Left cardiac atrium (tissue), 4 donors: ENCODE results near the gene BNIP5. TPM values are rescaled to one million over a fixed set of nuclear protein-coding genes. Genes with fewer than 3 reads are reported as not detected.

ENCODE experiments used
- ATAC-seq, 2 donors: fragments of 200-7000 bp; cut with Tn5 transposase; one replicate each; pipeline ENCODE4 v1.9.1; 2020; ENCODE audit warnings: mild to moderate bottlenecking in 2 of 2, moderate library complexity in 2 of 2
- DNase-seq: peaks from one replicate; pipeline ENCODE4 v3.0.0-alpha.2; 2020
- intact Hi-C, 2 donors: fragments of 100-400 bp; cut with DNase I; formaldehyde crosslinking; loops; one replicate each; pipeline versions ENCODE4 v1.14.1 to v1.15.1; 2022 to 2023
- total RNA-seq, 2 donors: library from RNA; stranded (reverse); fragmentation: NEBNext Ultra II Directional; extraction: Animal tissue kit (Norgen Biotek cat#: 25700); gene quantifications; one replicate each; pipeline ENCODE4 v1.2.1, GENCODE V29; 2021
- donor health status: DM: no; HTN: yes; CAD: no.
- donor health status: DM: no; HTN: yes; CAD: no; lungs with severe emphysema.
- donor health status: DM: yes; HTN: yes; CAD: no.
- donor health status: Dilated cardiomyopathy.

The BNIP5 gene
- total RNA-seq, 2 donors from 2014 or later: not detected

- no peak for DNase-seq
- ATAC-seq: no peak
- intact Hi-C loops: no loop called here
Observed at GRCh38 chr6:36330366-36330765, 6.3 kb downstream of the BNIP5 start.

GRCh38 chr6:36329798-36330291, 6.8 kb downstream of the BNIP5 start:
- intact Hi-C loops: no loop called here
- DNase-seq: no peak
- no peak for ATAC-seq

GRCh38 chr6:36328600-36328999, 8.1 kb downstream of the BNIP5 start:
- DNase-seq (no peak), ATAC-seq (no peak)
- intact Hi-C loops: no loop called here

GRCh38 chr6:36327919-36328236, 8.8 kb downstream of the BNIP5 start:
- no peak for DNase-seq

GRCh38 chr6:36327226-36327918, 9.3 kb downstream of the BNIP5 start:
- DNase-seq (no peak), ATAC-seq (no peak)
- intact Hi-C loops: no loop called here

More at GRCh38 chr6:36327919-36328236, 8.8 kb downstream of the BNIP5 start:
- intact Hi-C loops: no loop called here
- ATAC-seq: no peak

GRCh38 chr6:36326356-36326995, 10.2 kb downstream of the BNIP5 start:
- intact Hi-C loops: no loop called here
- DNase-seq (no peak), ATAC-seq (peak in 1 of 2 donors; percentile 32)

- DNase-seq: no peak
- ATAC-seq: no peak
- intact Hi-C loops: no loop called here
Observed at GRCh38 chr6:36324715-36325114, 12.0 kb downstream of the BNIP5 start.

- no peak for DNase-seq
- ATAC-seq: no peak
- intact Hi-C loops: no loop called here
Observed at GRCh38 chr6:36324191-36324590, 12.5 kb downstream of the BNIP5 start.

GRCh38 chr6:36323062-36323461, 13.6 kb downstream of the BNIP5 start:
- DNase-seq (no peak), ATAC-seq (no peak)
- intact Hi-C loops: no loop called here

GRCh38 chr6:36322591-36322990, 14.1 kb downstream of the BNIP5 start:
- DNase-seq (no peak), ATAC-seq (no peak)
- intact Hi-C loops: no loop called here

- DNase-seq (no peak), ATAC-seq (no peak)
- intact Hi-C loops: no loop called here
Observed at GRCh38 chr6:36320475-36320874, 16.2 kb downstream of the BNIP5 start.

GRCh38 chr6:36319821-36320220, 16.9 kb downstream of the BNIP5 start:
- intact Hi-C loops: no loop called here
- no peak for DNase-seq
- no peak for ATAC-seq

GRCh38 chr6:36319436-36319762, 17.3 kb downstream of the BNIP5 start:
- ATAC-seq (no peak), DNase-seq (no peak)
- intact Hi-C loops: no loop called here

GRCh38 chr6:36318690-36319435, 17.8 kb downstream of the BNIP5 start:
- intact Hi-C loops: no loop called here
- ATAC-seq (peak in 1 of 2 donors; percentile 25), DNase-seq (no peak)

- DNase-seq: no peak
- intact Hi-C loops: no loop called here
- no peak for ATAC-seq
Observed at GRCh38 chr6:36317623-36318022, 19.1 kb downstream of the BNIP5 start.

GRCh38 chr6:36315921-36316320, 20.8 kb downstream of the BNIP5 start:
- ATAC-seq (no peak), DNase-seq (no peak)
- intact Hi-C loops: no loop called here

GRCh38 chr6:36314221-36315014, 22.3 kb downstream of the BNIP5 start:
- no peak for DNase-seq
- ATAC-seq: peak in 1 of 2 donors; percentile 95
- intact Hi-C loops: no loop called here

- DNase-seq (no peak), ATAC-seq (no peak)
- intact Hi-C loops: no loop called here
Observed at GRCh38 chr6:36313649-36313936, 23.1 kb downstream of the BNIP5 start.

GRCh38 chr6:36312854-36313648, 23.6 kb downstream of the BNIP5 start:
- ATAC-seq (peak in 1 of 2 donors; percentile 71), DNase-seq (no peak)
- intact Hi-C loops: no loop called here
